SU-DHL-6 (cell line): Measurements from ENCODE around the gene CACNA1G.

Source experiments
- H2AFZ ChIP-seq: fragments of 200-600 bp; sonication (generic); 2 replicates; pipeline ENCODE4 v1.6.1; 2014; ENCODE audit warnings: low read depth, mild to moderate bottlenecking, moderate library complexity, mixed read lengths, antibody characterized with exemption, low read length; ENCODE audit not compliant: severe bottlenecking
- H3F3A ChIP-seq: fragments of 200-600 bp; shearing (Covaris generic); 2 replicates; pipeline ENCODE4 v1.6.0; 2016; ENCODE audit warnings: antibody characterized with exemption, mild to moderate bottlenecking; ENCODE audit not compliant: insufficient read depth
- H3K27ac ChIP-seq: fragments of 200-600 bp; sonication (generic); 2 replicates; pipeline ENCODE4 v1.5.1; 2016; ENCODE audit warnings: low read depth, mild to moderate bottlenecking, low read length, moderate library complexity, mixed read lengths
- H3K27me3 ChIP-seq: fragments of 200-600 bp; sonication (generic), shearing (Covaris generic); 2 replicates; pipeline ENCODE4 v1.6.0; 2014; ENCODE audit warnings: mild to moderate bottlenecking, low read length
- H3K36me3 ChIP-seq: fragments of 200-600 bp; sonication (generic); 2 replicates; pipeline ENCODE4 v1.6.1; 2014; ENCODE audit warnings: mild to moderate bottlenecking, low read length, mixed read lengths
- H3K4me2 ChIP-seq: fragments of 300-600, 200-600 bp; shearing (Covaris generic), sonication (generic); 2 replicates; pipeline ENCODE4 v1.6.0; 2014; ENCODE audit warnings: low read length, low read depth, mild to moderate bottlenecking; ENCODE audit not compliant: poor library complexity, severe bottlenecking
- H3K4me3 ChIP-seq: fragments of 200-600 bp; sonication (generic); 2 replicates; pipeline ENCODE4 v1.5.1; 2014; ENCODE audit warnings: antibody characterized with exemption, low read length, mild to moderate bottlenecking, mixed read lengths; ENCODE audit not compliant: insufficient read depth, poor library complexity, severe bottlenecking
- H3K79me2 ChIP-seq: fragments of 200-600 bp; sonication (generic); 2 replicates; pipeline ENCODE4 v1.6.1; 2014; ENCODE audit warnings: mild to moderate bottlenecking, low read length, moderate library complexity; ENCODE audit not compliant: insufficient read depth
- H3K9ac ChIP-seq: fragments of 200-600 bp; sonication (generic); 2 replicates; pipeline ENCODE4 v1.7.0; 2014; ENCODE audit warnings: mild to moderate bottlenecking, low read length
- H3K9me2 ChIP-seq: fragments of 200-600 bp; sonication (generic); replicated peaks from 2 replicates; pipeline ENCODE4 v1.6.1; 2014; ENCODE audit warnings: low read length; ENCODE audit not compliant: insufficient read depth
- H3K9me3 ChIP-seq: fragments of 200-600 bp; sonication (generic); 2 replicates; pipeline ENCODE4 v1.6.1; 2014; ENCODE audit warnings: low read length, mixed read lengths; ENCODE audit not compliant: insufficient read depth
- H4K20me1 ChIP-seq: fragments of 200-600 bp; sonication (generic); 2 replicates; pipeline ENCODE4 v1.6.1; 2014; ENCODE audit warnings: low read depth, mild to moderate bottlenecking, antibody characterized with exemption, low read length, moderate library complexity, mixed read lengths
- EZH2phosphoT487 ChIP-seq: fragments of 200-600 bp; sonication (generic), shearing (Covaris generic); conservative IDR thresholded peaks from 2 replicates; pipeline ENCODE4 v1.6.1; 2018; ENCODE audit warnings: mild to moderate bottlenecking, antibody characterized with exemption, low read length, moderate library complexity, mixed read lengths
- TF ChIP-seq, protein P1 (sequence below): fragments of 200-600 bp; sonication (generic); IDR thresholded peaks from one replicate; pipeline ENCODE4 v1.5.1; 2017; ENCODE audit warnings: antibody characterized with exemption, mild to moderate bottlenecking, low read length, moderate library complexity; ENCODE audit not compliant: insufficient read depth, poor library complexity, severe bottlenecking

CACNA1G gene

GRCh38 chr17:50531428-50532025 lies 29.0 kb upstream of the CACNA1G start:
- no peak overlapping the region for H3K4me3 ChIP-seq
- no peak overlapping the region for H3K4me2 ChIP-seq
- H2AFZ ChIP-seq: no peak overlapping the region
- no peaks in the 10 kb centered on the region for H4K20me1 ChIP-seq
- no peak for TF ChIP-seq EZH2phosphoT487
- TF ChIP-seq, protein P1, sequence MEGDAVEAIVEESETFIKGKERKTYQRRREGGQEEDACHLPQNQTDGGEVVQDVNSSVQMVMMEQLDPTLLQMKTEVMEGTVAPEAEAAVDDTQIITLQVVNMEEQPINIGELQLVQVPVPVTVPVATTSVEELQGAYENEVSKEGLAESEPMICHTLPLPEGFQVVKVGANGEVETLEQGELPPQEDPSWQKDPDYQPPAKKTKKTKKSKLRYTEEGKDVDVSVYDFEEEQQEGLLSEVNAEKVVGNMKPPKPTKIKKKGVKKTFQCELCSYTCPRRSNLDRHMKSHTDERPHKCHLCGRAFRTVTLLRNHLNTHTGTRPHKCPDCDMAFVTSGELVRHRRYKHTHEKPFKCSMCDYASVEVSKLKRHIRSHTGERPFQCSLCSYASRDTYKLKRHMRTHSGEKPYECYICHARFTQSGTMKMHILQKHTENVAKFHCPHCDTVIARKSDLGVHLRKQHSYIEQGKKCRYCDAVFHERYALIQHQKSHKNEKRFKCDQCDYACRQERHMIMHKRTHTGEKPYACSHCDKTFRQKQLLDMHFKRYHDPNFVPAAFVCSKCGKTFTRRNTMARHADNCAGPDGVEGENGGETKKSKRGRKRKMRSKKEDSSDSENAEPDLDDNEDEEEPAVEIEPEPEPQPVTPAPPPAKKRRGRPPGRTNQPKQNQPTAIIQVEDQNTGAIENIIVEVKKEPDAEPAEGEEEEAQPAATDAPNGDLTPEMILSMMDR: no peak
- no peaks in the 10 kb centered on the region for H3K27me3 ChIP-seq
- H3K9me2 ChIP-seq: no peaks in the 10 kb centered on the region
- H3K9ac ChIP-seq: no peak overlapping the region
- H3K27ac ChIP-seq: no peak overlapping the region
- H3K9me3 ChIP-seq: no peaks in the 10 kb centered on the region
- no peaks in the 10 kb centered on the region for H3K36me3 ChIP-seq
- no peaks in the 10 kb centered on the region for H3F3A ChIP-seq
- no peaks in the 10 kb centered on the region for H3K79me2 ChIP-seq

DNA sequence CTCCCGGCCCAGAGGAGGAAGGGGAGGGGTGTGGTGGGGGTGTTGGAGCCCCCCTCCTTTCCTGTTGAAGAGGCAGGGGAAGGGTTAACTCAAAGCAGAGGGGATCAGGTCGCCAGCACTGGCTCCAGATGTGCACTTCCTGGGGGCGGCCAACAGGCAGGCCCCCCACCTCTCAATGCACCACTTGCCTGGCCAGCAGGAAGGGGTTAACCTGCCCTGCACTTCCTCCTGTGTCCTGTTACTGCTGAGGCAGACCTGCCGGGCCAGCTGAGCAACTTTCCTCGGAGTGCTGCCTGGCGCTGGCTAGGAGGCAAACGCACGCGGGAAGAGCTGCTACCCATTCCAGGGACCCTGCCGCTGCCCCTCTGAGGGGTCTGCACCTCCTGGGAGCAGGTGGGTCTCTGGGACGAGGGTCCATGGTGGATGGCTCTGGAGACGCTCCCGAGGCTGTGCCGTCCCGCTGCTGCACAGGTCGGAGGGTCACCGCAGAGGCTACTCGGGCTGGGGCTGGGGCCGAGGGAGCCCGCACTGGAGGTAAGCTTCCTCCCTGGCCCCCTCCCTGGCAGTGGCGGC lies 28.0 kb upstream of the CACNA1G start, which contains the start of gene EPN3:
Gene EPN3, plus strand, starts transcription at position 284 of the 573 bp plus-strand sequence. CDS start 3,822 bp downstream, outside the sequence.
- no peaks in the 10 kb centered on the region for H3K79me2 ChIP-seq
- H3K4me2 ChIP-seq: no peak within 1 kb of the TSS
- no peaks in the 10 kb centered on the region for H3K27me3 ChIP-seq
- H3K9me3 ChIP-seq: no peaks in the 10 kb centered on the region
- no peak within 1 kb of the TSS for H3K9ac ChIP-seq
- TF ChIP-seq, protein P1: no peak
- no peak for TF ChIP-seq EZH2phosphoT487
- no peaks in the 10 kb centered on the region for H3K9me2 ChIP-seq
- no peak within 1 kb of the TSS for H3K4me3 ChIP-seq
- H2AFZ ChIP-seq: no peak within 1 kb of the TSS
- H3K27ac ChIP-seq: no peak within 1 kb of the TSS
- no peaks in the 10 kb centered on the region for H4K20me1 ChIP-seq
- H3F3A ChIP-seq: no peaks in the 10 kb centered on the region
- H3K36me3 ChIP-seq: no peaks in the 10 kb centered on the region

GRCh38 chr17:50533185-50533584 lies 27.3 kb upstream of the CACNA1G start:
- Histone ChIP-seq H3K36me3 (no peaks in the 10 kb centered on the region), H3K4me3 (no peak overlapping the region), H3K4me2 (no peak overlapping the region), H3K79me2 (no peaks in the 10 kb centered on the region), H3K27ac (no peak overlapping the region), H4K20me1 (no peaks in the 10 kb centered on the region), H3K9ac (no peak overlapping the region), H2AFZ (no peak overlapping the region), H3K9me2 (no peaks in the 10 kb centered on the region), H3K9me3 (no peaks in the 10 kb centered on the region), H3K27me3 (no peaks in the 10 kb centered on the region), H3F3A (no peaks in the 10 kb centered on the region)
- no peak for TF ChIP-seq EZH2phosphoT487
- TF ChIP-seq, protein P1: no peak
